Measurements from ENCODE around the gene SMU1. TPM values are rescaled to one million over a fixed set of nuclear protein-coding genes. Genes with fewer than 3 reads are reported as not detected.

Gene SMU1
- total RNA-seq, result 19.6 and 20.3 TPM in 2 replicates
- 11.8 TPM for polyA plus RNA-seq (2012)

GRCh38 chr9:33076046-33077004 is at the start of gene SMU1:
TSS of gene SMU1 (minus strand) at chr9:33076674. CDS start at chr9:33076608, 66 bp downstream.
- peak; percentile 98 for DNase-seq (ENCODE audit: low read depth)

DNA sequence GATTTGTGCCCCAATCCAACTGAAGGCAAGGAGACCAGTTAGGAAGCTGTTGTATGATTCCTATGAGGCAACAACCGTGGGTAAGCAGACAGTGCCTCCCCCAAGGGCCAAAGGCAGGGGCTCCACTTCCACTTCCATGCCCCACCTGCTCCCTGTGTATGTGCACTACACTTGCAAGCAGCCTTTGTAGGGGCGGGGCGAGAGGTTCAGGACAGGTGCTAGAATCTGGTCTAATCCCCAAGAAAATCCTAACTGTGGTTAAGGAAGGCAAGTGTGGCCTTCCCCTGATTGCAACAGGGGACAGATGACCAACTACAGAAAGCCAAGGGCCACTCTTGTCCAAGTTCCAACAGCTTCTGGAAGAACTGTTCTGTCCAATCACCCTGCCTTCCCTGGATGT is 49.0 kb upstream of the SMU1 start:
- DNase-seq (ENCODE audit: low read depth), result peak; percentile 82

DNA sequence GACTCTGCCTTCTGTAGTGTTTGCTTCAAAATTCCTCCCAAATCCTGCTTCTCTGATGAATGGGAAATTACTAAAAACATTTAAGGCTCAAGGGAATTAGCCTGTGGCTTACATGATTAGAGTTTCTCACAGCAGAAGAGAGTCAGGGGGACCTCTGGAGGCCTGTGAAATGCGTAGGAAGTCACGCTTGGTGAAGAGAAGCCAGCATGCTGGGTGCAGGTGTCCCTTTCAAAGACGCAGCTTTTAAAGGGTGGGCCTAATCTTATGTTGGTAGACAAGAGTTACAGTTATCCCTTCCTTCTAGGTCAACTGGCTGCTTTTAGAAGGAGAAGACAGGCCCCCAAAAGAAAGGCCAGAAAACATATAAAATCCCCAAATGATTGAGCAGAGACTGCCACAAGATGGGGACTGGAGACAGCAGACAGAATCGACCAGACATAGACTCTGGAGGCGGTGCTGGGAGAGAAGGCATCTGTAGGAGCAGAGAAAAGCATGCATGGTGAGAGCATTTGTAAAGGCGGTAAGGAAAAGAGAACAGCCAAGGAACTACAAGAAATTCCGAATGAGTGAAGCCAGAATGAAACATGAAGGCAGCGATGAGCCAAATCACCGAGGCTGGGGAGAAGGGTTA is 48.4 kb upstream of the SMU1 start:
- no peak for DNase-seq (ENCODE audit: low read depth)

DNA sequence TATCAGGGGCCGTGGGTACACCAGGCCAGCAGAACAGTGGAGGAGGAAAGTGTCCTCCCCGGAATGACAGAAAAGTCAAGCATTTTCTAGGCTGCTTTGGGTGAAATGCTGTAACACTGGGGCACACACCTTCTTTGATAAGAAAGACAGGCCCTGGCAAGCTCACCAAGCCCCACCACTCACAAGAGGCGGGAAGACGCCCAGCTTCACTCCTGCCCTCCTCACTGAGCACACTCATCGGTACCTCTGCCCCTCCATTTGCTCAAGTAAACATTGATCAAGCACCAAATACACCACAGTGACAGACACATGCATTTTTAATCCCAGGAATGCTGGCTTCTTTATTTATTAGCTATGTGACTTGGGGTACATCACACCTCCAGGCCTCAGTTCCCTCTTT is 47.6 kb upstream of the SMU1 start:
- DNase-seq (ENCODE audit: low read depth), result no peak

DNA sequence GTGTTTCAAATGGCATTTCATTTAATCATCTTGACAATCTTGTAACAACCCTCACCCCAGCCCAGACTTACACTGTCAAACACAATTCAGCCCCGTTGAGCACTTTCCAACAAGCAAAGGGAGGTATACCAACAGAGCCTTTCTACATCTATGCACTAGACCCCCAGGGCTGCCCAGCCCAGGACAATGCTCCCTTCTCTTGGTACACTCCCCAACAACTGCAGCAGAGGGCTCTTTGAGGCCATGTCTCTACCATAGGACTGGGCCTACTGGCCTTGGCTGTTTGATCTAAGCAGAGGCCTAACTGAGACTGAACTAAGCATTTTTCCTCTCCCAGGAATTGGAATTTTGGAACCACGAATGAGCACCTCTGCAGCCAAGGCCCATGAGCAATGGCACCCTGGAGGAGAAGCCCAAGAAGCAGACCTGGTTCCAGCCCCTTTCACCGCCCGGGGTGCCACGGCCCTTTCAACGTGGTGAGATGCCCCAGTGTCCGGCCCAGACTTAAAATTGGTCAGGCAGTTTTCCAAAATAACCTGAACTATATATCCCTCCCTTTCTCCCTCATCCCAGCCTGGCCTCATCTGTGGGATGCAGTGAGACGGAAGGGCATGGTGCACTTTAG is 47.0 kb upstream of the SMU1 start:
- DNase-seq (ENCODE audit: low read depth), result no peak

- DNase-seq (ENCODE audit: low read depth), result no peak
These were observed 44.1 kb upstream of the SMU1 start for GRCh38 chr9:33120620-33121019.

DNA sequence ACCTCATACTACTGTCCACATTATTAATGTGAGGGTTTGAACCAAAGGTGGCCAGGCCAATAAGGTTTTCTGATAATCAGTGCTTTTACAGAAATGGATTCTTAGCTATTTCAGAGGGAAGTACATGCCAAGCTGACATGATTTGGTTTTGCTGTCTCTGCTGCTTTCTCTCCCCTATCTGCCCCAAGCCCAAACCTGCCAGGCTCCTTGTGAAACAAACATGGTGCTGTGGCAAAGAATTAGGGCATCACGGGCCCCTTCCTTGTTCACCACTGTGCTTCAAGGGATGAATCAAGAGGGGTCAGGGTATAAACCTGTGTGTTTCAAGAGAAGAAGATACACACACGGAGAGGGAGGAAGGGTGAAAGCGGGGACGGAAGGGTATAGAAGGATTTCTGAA is 41.3 kb upstream of the SMU1 start:
- no peak for DNase-seq (ENCODE audit: low read depth)

DNA sequence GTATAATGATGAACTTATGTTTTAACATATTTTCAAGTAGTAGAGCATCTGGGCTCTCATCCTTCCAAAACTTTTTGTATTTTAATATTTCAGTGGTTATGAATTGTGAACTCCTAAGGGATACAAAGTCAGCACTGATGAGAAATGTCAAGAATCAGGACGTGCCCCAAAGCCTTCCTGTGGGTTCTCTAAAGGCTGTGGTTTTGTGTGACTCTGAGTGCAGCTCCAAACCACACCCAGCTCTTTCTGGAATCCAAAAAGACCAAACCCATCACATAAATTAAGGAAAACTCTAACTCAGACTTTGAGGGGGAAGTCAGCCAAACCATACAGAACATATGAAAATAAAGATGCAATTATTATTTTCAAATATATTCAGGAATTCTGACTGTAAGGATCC is 40.8 kb upstream of the SMU1 start:
- peak; percentile 89 for DNase-seq (ENCODE audit: low read depth)

- peak; percentile 69 for DNase-seq (ENCODE audit: low read depth)
These were observed 40.4 kb upstream of the SMU1 start for GRCh38 chr9:33116860-33117259.

GRCh38 chr9:33114746-33115145 is 38.3 kb upstream of the SMU1 start:
- DNase-seq (ENCODE audit: low read depth), result peak; percentile 61

GRCh38 chr9:33113799-33114547 is 37.5 kb upstream of the SMU1 start:
- no peak for DNase-seq (ENCODE audit: low read depth)

DNA sequence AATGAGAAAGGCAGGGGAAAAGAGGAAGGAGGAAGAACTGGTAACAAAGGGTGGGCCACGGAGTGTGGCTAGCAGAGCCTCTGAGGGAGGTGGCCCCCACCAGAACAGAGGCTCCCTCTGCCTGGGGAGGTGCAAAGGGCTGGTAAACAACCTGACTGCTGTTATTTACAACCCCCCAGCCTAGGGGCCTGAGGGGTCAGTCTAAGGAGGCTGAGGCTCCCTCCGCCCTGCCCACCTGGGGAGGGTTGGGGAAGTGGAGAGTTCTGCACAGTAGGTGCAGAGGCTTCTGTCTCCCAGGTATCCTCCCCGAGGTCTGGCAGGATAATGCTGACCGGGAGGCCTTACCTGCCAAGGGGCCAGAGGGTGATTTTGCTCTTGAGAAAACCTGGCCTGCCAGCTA is 35.6 kb upstream of the SMU1 start:
- DNase-seq (ENCODE audit: low read depth), result no peak

DNA sequence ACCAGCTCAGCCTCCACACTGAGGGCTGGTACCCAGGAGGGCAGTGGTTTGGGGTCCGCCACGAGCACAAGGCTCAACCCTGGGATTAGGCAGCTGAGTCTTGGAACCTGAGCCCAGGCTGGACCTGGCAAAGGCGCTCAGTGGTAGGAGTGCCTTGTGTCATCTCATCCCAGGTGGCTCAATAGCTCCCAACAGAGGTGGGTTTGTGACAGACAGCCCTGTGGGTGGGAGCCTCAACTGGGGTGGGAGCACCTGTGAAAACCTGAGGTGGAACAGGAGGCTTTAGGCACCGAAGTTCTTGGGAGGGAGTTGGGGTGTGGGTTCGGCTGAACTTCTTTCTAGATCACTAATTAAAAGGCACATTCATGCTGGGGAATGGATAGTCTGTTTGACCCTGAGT is 35.2 kb upstream of the SMU1 start:
- no peak for DNase-seq (ENCODE audit: low read depth)

DNA sequence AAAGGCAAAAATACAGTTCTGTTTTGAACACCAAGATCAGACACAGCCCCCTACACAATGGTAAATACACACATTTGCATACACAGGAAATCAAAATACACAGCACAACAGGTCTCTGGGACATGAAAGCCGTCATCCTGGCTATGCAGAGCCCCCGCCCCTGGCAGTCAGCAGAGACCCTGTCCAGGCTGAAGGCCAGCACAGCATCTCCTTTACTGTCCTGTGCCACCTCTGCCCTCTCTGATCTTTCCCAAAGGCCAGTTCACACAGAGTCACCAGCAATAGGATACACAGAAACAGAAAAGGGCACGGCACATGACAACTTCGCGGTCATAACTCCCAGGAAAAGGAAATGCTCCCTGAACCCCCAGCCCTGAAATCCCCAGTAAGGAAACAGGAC is 34.2 kb upstream of the SMU1 start:
- DNase-seq (ENCODE audit: low read depth), result no peak

- no peak for DNase-seq (ENCODE audit: low read depth)
These were observed 33.5 kb upstream of the SMU1 start for GRCh38 chr9:33109850-33110595.

DNA sequence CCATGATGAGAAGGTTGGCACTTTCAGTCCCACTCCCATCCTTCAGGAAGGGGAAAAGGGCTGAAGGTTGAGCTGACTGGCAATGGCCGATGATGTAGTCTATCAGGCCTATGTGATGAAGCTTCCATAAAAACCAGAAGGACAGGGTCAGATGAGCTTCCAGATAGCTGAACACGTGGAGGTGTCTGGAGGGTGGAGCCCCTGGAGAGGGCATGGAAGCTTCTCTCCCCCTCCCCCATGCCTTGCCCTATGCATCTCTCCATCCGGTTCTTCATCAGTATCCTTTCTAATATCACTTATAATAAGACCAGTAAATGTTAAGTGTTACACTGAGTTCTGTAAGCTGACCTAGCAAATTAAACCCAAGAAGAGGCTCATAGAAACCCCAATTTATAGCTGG is 32.6 kb upstream of the SMU1 start:
- no peak for DNase-seq (ENCODE audit: low read depth)

DNA sequence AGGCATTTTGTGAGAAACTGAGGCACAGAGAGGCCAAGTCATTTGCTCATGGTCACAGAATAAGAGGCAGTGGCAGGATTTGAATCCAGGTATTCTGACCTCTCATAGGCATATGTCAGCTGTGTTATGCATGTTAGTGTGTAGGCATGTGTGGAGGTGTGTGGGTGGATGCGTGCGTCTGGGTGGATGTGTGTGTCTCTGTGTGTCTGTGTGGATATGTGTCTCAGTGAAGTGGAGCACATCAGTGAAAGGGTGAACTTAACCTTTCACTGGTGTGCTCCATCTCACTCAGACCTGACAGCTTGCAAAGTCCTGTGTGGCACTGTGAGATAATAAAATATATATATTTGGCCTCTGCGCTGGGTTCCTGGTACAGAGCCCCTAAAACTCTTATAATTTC is 32.0 kb upstream of the SMU1 start:
- no peak for DNase-seq (ENCODE audit: low read depth)

- no peak for DNase-seq (ENCODE audit: low read depth)
These were observed 31.3 kb upstream of the SMU1 start for GRCh38 chr9:33107762-33108161.

DNA sequence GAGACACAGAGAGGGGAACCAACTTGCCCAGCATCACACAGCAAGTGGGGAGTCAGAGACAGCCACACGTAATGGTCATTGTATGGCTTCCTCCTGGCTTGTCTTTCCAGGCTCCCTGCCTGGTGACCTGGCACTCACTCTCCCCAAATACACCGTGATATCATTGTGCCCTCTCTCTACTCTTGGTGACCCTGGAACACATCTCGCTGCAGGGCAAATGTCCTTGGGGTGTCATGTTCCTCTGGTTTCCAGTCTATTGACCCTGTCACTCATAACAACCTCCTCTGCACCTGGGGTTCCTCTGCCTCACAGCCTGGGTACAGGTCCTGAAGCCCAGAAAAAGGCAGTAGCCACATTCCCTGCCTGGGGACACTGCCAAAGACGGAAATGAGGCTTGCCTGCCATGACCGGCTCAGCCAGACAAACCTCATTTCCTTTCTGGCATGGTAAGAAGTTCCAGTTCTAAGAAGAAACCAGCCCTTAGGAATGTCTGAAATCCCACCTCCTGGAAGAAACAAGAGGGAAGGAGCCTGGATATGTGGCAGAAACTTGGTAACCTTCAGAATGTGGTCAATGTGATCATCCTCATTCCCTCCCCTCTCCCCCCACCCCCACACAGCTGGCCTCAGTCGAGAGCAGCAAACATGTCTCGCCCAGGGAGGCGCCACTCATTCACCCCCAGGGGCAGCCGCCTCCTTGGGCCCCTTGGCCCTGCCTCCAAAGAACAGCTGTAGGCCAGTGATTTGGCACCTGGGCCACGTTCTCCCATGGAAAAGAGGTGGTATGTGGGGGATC is 30.6 kb upstream of the SMU1 start:
- DNase-seq (ENCODE audit: low read depth), result peak; percentile 84

DNA sequence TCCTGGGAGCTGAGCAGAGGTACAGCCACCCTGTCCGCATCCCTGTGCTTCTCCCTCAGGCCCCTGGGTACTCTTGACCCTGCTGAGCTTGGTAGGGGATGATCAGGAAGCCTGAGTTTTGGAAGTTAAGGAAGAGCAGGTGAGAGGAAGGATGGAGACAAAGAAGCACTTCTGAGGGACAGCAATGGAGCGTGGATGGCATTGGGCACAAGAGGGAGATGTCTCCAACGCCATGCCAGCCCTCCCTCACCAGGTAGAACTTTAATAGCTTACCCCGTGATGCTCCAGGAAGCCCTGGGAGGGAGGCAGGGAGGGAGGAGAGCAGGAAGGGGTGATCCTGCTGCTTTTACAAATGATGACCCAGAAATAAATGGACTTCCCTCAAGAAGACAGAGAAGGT is 29.9 kb upstream of the SMU1 start:
- DNase-seq (ENCODE audit: low read depth), result no peak

Data from myocyte (in vitro differentiated cells).